Keratinocyte (primary cell): ENCODE measurements around the gene DCAF8. TPM values are rescaled to one million over a fixed set of nuclear protein-coding genes. Genes with fewer than 3 reads are reported as not detected.

Experiments
- DNase-seq: peaks from one replicate; pipeline ENCODE4 v3.0.0-alpha.2; 2011; ENCODE audit warnings: low read depth, missing footprints, low spot score
- FAIRE-seq: peaks from 2 replicates; lab custom pipeline; 2011; peaks lifted over from hg19 to GRCh38; lab: Jason Lieb, UNC
- H2AFZ ChIP-seq: 2 replicates; pipeline ENCODE4 v1.6.0; 2012; ENCODE audit warnings: low read length, control low read depth, inconsistent platforms; ENCODE audit not compliant: control insufficient read depth
- H3K27ac ChIP-seq: 2 replicates; pipeline ENCODE4 v1.5.1; 2011; ENCODE audit warnings: low read length; ENCODE audit not compliant: control insufficient read depth, insufficient read depth
- H3K27me3 ChIP-seq: 3 replicates; pipeline ENCODE4 v1.6.0; 2011; ENCODE audit warnings: low read length; ENCODE audit not compliant: control insufficient read depth, insufficient read depth; ENCODE audit errors: extremely low read depth
- H3K36me3 ChIP-seq, 2 experiments: 2 replicates in 1 of 2; 3 replicates in 1 of 2; pipeline ENCODE4 v1.5.1; 2011; ENCODE audit warnings: low read length in 2 of 2, mild to moderate bottlenecking in 1 of 2; ENCODE audit not compliant: control insufficient read depth in 2 of 2, insufficient read depth in 2 of 2; ENCODE audit errors: extremely low read depth in 1 of 2
- H3K4me1 ChIP-seq: 3 replicates; pipeline ENCODE4 v1.5.1; 2011; ENCODE audit warnings: low read length; ENCODE audit not compliant: control insufficient read depth, insufficient read depth; ENCODE audit errors: extremely low read depth
- H3K4me2 ChIP-seq: 3 replicates; pipeline ENCODE4 v1.6.0; 2011; ENCODE audit warnings: low read depth, low read length; ENCODE audit not compliant: control insufficient read depth, insufficient read depth; ENCODE audit errors: extremely low read depth
- H3K4me3 ChIP-seq, 3 experiments: fragments of 200-600 bp in 1 of 3; sonication (generic) in 1 of 3; 2 replicates in 2 of 3; 3 replicates in 1 of 3; pipeline ENCODE4 v1.5.1; 2011 to 2016; ENCODE audit warnings: low read length in 3 of 3, mild to moderate bottlenecking in 3 of 3, control low read depth in 2 of 3, inconsistent platforms in 1 of 3, low read depth in 1 of 3, mixed read lengths in 1 of 3, mixed run types in 1 of 3, moderate library complexity in 1 of 3; ENCODE audit not compliant: control insufficient read depth in 2 of 3, insufficient read depth in 2 of 3; ENCODE audit errors: extremely low read depth in 1 of 3
- H3K79me2 ChIP-seq: 2 replicates; pipeline ENCODE4 v1.6.0; 2012; ENCODE audit warnings: low read length; ENCODE audit not compliant: control insufficient read depth, insufficient read depth
- H3K9ac ChIP-seq: 3 replicates; pipeline ENCODE4 v1.6.0; 2011; ENCODE audit warnings: low read length; ENCODE audit not compliant: control insufficient read depth, insufficient read depth; ENCODE audit errors: extremely low read depth
- H3K9me1 ChIP-seq: 3 replicates; pipeline ENCODE4 v1.6.0; 2011; ENCODE audit warnings: low read length; ENCODE audit not compliant: control insufficient read depth, insufficient read depth; ENCODE audit errors: extremely low read depth
- H3K9me3 ChIP-seq: 2 replicates; pipeline ENCODE4 v1.5.1; 2012; ENCODE audit warnings: low read depth, low read length; ENCODE audit not compliant: control insufficient read depth
- H4K20me1 ChIP-seq: 3 replicates; pipeline ENCODE4 v1.6.0; 2011; ENCODE audit warnings: low read length; ENCODE audit not compliant: control insufficient read depth, insufficient read depth; ENCODE audit errors: extremely low read depth
- CTCF ChIP-seq, 3 experiments: IDR thresholded peaks in 1 of 3; conservative IDR thresholded peaks in 1 of 3; optimal IDR thresholded peaks in 1 of 3; 2 replicates in 2 of 3; 3 replicates in 1 of 3; pipeline versions ENCODE3 to v1.5.1; 2011; ENCODE audit warnings: low read length in 3 of 3, mild to moderate bottlenecking in 3 of 3, moderate library complexity in 2 of 3, control low read depth in 1 of 3, inconsistent platforms in 1 of 3; ENCODE audit not compliant: insufficient read depth in 2 of 3; ENCODE audit errors: extremely low read depth in 1 of 3
- EZH2 ChIP-seq: IDR thresholded peaks from one replicate; pipeline ENCODE4 v1.6.1; 2012; ENCODE audit warnings: inconsistent platforms, mild to moderate bottlenecking, low read length, moderate library complexity
- dilution Hi-C: fragments of 300-500 bp; cut with MboI; formaldehyde crosslinking; loops from one replicate; pipeline ENCODE4 v1.7.0; 2020; ENCODE audit warnings: low sequenced_read_pairs; ENCODE audit not compliant: extremely low pct_ligation_motif_present
- polyA plus RNA-seq, 5 experiments: library from polyadenylated mRNA; depleted of rRNA in 3 of 5; stranded (reverse) in 3 of 5; stranded (forward) in 1 of 5; unstranded in 1 of 5; fragments of >200 nt; gene quantifications; 1 replicate in 1 of 5; 2 replicates in 3 of 5; 3 replicates in 1 of 5; pipeline versions ENCODE4 v1.2.1 to v1.2.3, GENCODE V29; 2011 to 2012; ENCODE audit warnings: missing spikeins in 2 of 5, low read depth in 1 of 5, low replicate concordance in 1 of 5

DCAF8 gene
- polyA plus RNA-seq, 1 donor (not counting 4 experiments of a cell fraction or from before 2014, with no cell fraction given) = 81.2 TPM

GRCh38 chr1:160177231-160177630 is 85.1 kb downstream of the DCAF8 start:
- FAIRE-seq = no peak
- Histone ChIP-seq H2AFZ (no peak overlapping the region), H3K27ac (no peak overlapping the region), H3K4me3 (no peak overlapping the region), H3K27me3 (no peaks in the 10 kb centered on the region), H3K79me2 (no peaks in the 10 kb centered on the region), H3K36me3 (no peaks in the 10 kb centered on the region), H3K4me1 (no peaks in the 10 kb centered on the region), H3K9me1 (no peaks in the 10 kb centered on the region), H3K9ac (no peak overlapping the region), H3K9me3 (no peaks in the 10 kb centered on the region), H4K20me1 (no peaks in the 10 kb centered on the region), H3K4me2 (no peak overlapping the region)
- TF ChIP-seq EZH2 = no peak
- TF ChIP-seq CTCF (optimal IDR thresholded peaks at IDR 0.05 in 1 of 3, IDR thresholded peaks at IDR 0.05 in 1 of 3, conservative IDR thresholded peaks at IDR 0.05 in 1 of 3; ENCODE audit: extremely low read depth in 1 of 3, insufficient read depth in 2 of 3, low read length in 3 of 3) = no peak
- no peak for DNase-seq
- dilution Hi-C loops = no loop called here

GRCh38 chr1:160171980-160172379 is 90.4 kb downstream of the DCAF8 start:
- no peaks in the 10 kb centered on the region for H3K79me2 ChIP-seq
- H3K36me3 ChIP-seq = no peaks in the 10 kb centered on the region
- no peak for DNase-seq
- no peaks in the 10 kb centered on the region for H3K9me1 ChIP-seq
- no peak for FAIRE-seq
- peaks cover 2% of the 10 kb centered on the region for H3K27me3 ChIP-seq
- no peak overlapping the region for H3K9ac ChIP-seq
- H3K4me2 ChIP-seq = no peak overlapping the region
- H3K9me3 ChIP-seq = no peaks in the 10 kb centered on the region
- no peak overlapping the region for H3K27ac ChIP-seq
- no peak overlapping the region for H2AFZ ChIP-seq
- H4K20me1 ChIP-seq = no peaks in the 10 kb centered on the region
- TF ChIP-seq CTCF (optimal IDR thresholded peaks at IDR 0.05 in 1 of 3, IDR thresholded peaks at IDR 0.05 in 1 of 3, conservative IDR thresholded peaks at IDR 0.05 in 1 of 3; ENCODE audit: extremely low read depth in 1 of 3, insufficient read depth in 2 of 3, low read length in 3 of 3) (no peak), EZH2 (no peak)
- no peak overlapping the region for H3K4me3 ChIP-seq
- dilution Hi-C loops = no loop called here
- H3K4me1 ChIP-seq = peaks cover 8% of the 10 kb centered on the region
